Right lobe of liver (tissue), 4 donors: ENCODE data around the gene B4GALT5.
"Not testable (repeated sequence)": the region's sequence is repeated elsewhere in the genome, so short reads cannot be mapped to it uniquely, and the experiment has no call there.

Experiments
- POLR2A ChIP-seq: fragments of 450-650 bp; IDR thresholded peaks from one replicate; pipeline ENCODE4 v1.6.1; 2017; ENCODE audit warnings: antibody characterized with exemption, mild to moderate bottlenecking
- TF ChIP-seq, protein P1 (sequence below), 4 donors: fragments of 200-600 bp in 3 of 4; fragments of 450-650 bp in 1 of 4; IDR thresholded peaks; one replicate each; pipeline versions ENCODE4 v1.5.1 to v1.8.0; 2016 to 2022; ENCODE audit warnings: antibody characterized with exemption in 4 of 4, mild to moderate bottlenecking in 2 of 4
- donor health status: DM: no; HTN: no; CAD: no.
- donor health status: DM: no; HTN: no; CAD: no.
- donor health status: DM: no; HTN: yes; CAD: no.

- TF ChIP-seq, protein P1, sequence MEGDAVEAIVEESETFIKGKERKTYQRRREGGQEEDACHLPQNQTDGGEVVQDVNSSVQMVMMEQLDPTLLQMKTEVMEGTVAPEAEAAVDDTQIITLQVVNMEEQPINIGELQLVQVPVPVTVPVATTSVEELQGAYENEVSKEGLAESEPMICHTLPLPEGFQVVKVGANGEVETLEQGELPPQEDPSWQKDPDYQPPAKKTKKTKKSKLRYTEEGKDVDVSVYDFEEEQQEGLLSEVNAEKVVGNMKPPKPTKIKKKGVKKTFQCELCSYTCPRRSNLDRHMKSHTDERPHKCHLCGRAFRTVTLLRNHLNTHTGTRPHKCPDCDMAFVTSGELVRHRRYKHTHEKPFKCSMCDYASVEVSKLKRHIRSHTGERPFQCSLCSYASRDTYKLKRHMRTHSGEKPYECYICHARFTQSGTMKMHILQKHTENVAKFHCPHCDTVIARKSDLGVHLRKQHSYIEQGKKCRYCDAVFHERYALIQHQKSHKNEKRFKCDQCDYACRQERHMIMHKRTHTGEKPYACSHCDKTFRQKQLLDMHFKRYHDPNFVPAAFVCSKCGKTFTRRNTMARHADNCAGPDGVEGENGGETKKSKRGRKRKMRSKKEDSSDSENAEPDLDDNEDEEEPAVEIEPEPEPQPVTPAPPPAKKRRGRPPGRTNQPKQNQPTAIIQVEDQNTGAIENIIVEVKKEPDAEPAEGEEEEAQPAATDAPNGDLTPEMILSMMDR (IDR thresholded peaks at IDR 0.05): not testable (repeated sequence)
- TF ChIP-seq POLR2A: not testable (repeated sequence)
These were observed 96.3 kb downstream of the B4GALT5 start for GRCh38 chr20:49617394-49617793.
